NCI-H2196 (cell line): ENCODE measurements around the gene LPA.

Source experiments
- DNase-seq: peaks from one replicate; lab custom pipeline; 2025; ENCODE audit not compliant: unreplicated experiment; lab: John Stamatoyannopoulos, UW

The LPA gene

GRCh38 chr6:160519133-160519532 lies 144.9 kb downstream of the LPA start:
- no peak for DNase-seq

GRCh38 chr6:160513836-160514235 lies 150.2 kb downstream of the LPA start:
- DNase-seq, result no peak

DNA sequence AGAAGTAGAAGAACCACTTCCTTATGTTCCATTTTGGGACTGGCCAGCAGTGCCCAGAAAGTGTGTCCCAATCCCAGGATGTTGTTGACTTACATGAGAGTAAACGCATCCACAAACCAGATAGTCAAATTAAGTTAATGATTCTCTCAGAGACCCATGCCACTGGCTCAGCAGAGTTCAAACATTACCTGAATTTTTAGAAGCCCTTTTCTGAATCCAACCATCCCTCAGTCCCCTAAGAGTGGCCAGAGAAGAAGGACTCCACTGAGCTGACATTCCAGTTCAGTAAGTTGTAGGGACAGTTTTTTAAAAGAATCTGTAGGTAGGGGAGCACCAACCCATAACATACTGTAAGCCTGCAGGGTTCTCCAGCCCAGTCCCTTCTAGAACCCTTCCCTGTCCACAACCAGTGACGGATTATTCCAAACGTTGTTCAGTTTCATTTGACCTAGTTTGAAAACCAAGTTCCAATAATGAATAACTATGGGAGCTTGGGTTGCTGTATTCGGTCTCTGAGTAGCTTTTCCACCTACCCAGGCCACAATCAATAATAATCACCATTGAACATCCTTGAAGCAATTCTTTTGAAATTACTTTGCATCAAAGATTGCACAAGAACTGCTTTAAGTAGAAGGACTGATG lies 153.0 kb downstream of the LPA start:
- DNase-seq, result no peak

DNA sequence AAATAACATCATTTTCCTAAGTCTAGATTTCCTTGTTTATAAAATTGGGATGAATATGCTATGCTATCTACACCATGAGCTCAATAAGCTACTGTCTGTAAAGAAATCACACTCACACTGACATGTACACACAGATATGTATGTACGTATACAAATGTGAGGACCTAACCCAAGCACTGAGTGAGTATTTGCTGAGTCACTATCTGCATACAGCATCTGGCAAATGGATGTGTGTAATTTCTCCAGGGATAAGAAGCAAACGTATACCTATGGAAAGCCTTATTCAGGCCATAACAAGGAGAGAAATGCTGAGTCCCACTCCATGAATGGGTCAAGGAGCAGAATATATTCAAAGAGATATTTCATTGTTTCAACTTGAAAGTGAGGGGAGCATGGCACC lies 153.9 kb downstream of the LPA start:
- no peak for DNase-seq

DNA sequence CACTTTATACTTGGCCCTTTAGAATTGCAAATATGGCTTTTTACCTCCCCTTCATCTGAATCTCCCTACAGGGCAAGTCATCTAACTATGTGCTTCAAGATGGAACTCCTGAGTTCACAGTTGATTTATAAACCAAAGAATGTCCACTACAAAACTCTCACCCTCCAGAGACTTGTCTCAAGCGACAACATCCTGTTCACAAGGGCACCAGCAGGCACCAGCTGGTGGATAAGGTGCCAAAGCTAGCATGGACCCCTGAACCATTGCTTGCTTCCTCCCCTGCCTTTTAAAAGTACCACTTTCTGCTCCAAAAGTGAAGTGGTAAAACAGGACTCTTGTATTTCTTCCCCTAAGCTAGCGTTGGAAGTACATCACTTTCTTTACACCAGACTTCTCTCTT lies 154.5 kb downstream of the LPA start:
- DNase-seq, result no peak

- no peak for DNase-seq
Observed at GRCh38 chr6:160508599-160508998, 155.5 kb downstream of the LPA start.

GRCh38 chr6:160507420-160507819 lies 156.7 kb downstream of the LPA start:
- DNase-seq, result no peak

GRCh38 chr6:160505970-160506369 lies 158.1 kb downstream of the LPA start:
- DNase-seq, result no peak

GRCh38 chr6:160500639-160501038 lies 163.4 kb downstream of the LPA start:
- no peak for DNase-seq

- DNase-seq, result no peak
Observed at GRCh38 chr6:160494576-160494975, 169.5 kb downstream of the LPA start.

DNA sequence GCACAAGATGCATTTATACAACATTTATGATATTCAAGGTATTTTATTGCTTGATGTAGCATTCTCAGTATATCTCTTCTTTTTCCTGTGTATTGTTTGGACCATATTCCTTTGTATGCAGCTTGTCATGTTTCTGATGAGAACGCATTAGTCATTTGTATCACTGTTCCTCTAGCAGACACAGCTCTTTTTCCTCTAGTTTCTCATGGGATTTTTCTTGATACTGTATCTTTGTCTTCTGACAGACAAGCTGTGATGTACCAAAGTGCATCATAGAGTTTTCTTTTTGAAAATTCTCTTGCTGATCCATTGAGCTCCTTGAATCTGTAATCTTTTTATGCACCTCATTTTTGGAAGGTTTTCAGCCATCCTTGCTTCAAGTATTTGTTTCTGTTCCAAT lies 175.0 kb downstream of the LPA start:
- no peak for DNase-seq

- no peak for DNase-seq
Observed at GRCh38 chr6:160487116-160487515, 177.0 kb downstream of the LPA start.
